Stimulated activated naive CD8-positive, alpha-beta T cell treated with anti-CD3 and anti-CD28 coated beads, Interleukin-15, Interleukin-2, amounts not matched to agents 100 ng/mL and 50 ng/mL, for 24 hours (primary cell): Measurements from ENCODE around the gene PRKAG2.
A peak's percentile ranks its signal among the peaks of the same experiment; 100 is the strongest.
"Not testable (repeated sequence)": the region's sequence is repeated elsewhere in the genome, so short reads cannot be mapped to it uniquely, and the experiment has no call there.

Source experiments
- H3K27ac Mint-ChIP-seq: one replicate; pipeline ENCODE4 v1.8.0; 2021; ENCODE audit warnings: mild to moderate bottlenecking, mixed read lengths
- H3K27me3 Mint-ChIP-seq: one replicate; pipeline ENCODE4 v1.8.0; 2021; ENCODE audit warnings: mixed read lengths
- H3K36me3 Mint-ChIP-seq: one replicate; pipeline ENCODE4 v1.8.0; 2021; ENCODE audit warnings: low read depth, mixed read lengths
- H3K4me1 Mint-ChIP-seq: one replicate; pipeline ENCODE4 v1.8.0; 2021; ENCODE audit warnings: low read depth, mixed read lengths
- H3K4me3 Mint-ChIP-seq: one replicate; pipeline ENCODE4 v1.8.0; 2021; ENCODE audit warnings: mild to moderate bottlenecking, mixed read lengths
- H3K9me3 Mint-ChIP-seq: one replicate; pipeline ENCODE4 v1.8.0; 2021; ENCODE audit warnings: mixed read lengths

Gene PRKAG2

GRCh38 chr7:151748021-151748420, 128.9 kb downstream of the PRKAG2 start:
- not testable (repeated sequence) for H3K27me3 Mint-ChIP-seq, H3K9me3 Mint-ChIP-seq, H3K36me3 Mint-ChIP-seq, H3K4me3 Mint-ChIP-seq, H3K27ac Mint-ChIP-seq
- H3K4me1 Mint-ChIP-seq, result peaks cover 29% of the 10 kb centered on the region

- Mint-ChIP-seq H3K4me1 (peaks cover 35% of the 10 kb centered on the region), H3K4me3 (no peak overlapping the region), H3K36me3 (peaks cover 5% of the 10 kb centered on the region), H3K9me3 (no peaks in the 10 kb centered on the region), H3K27me3 (no peaks in the 10 kb centered on the region), H3K27ac (peak overlapping the region; percentile 52)
Observed at GRCh38 chr7:151745706-151746105, 131.2 kb downstream of the PRKAG2 start.

GRCh38 chr7:151744656-151745638, 132.0 kb downstream of the PRKAG2 start:
- H3K27me3 Mint-ChIP-seq, result no peaks in the 10 kb centered on the region
- peaks cover 35% of the 10 kb centered on the region for H3K4me1 Mint-ChIP-seq
- no peaks in the 10 kb centered on the region for H3K9me3 Mint-ChIP-seq
- H3K36me3 Mint-ChIP-seq, result peaks cover 5% of the 10 kb centered on the region
- peak overlapping the region; percentile 52 for H3K27ac Mint-ChIP-seq
- no peak overlapping the region for H3K4me3 Mint-ChIP-seq

GRCh38 chr7:151744051-151744580, 132.8 kb downstream of the PRKAG2 start:
- H3K4me1 Mint-ChIP-seq, result peaks cover 35% of the 10 kb centered on the region
- H3K36me3 Mint-ChIP-seq, result peaks cover under 1% of the 10 kb centered on the region
- no peak overlapping the region for H3K27ac Mint-ChIP-seq
- no peaks in the 10 kb centered on the region for H3K9me3 Mint-ChIP-seq
- no peak overlapping the region for H3K4me3 Mint-ChIP-seq
- no peaks in the 10 kb centered on the region for H3K27me3 Mint-ChIP-seq

GRCh38 chr7:151743481-151743983, 133.4 kb downstream of the PRKAG2 start:
- Mint-ChIP-seq H3K9me3 (no peaks in the 10 kb centered on the region), H3K27me3 (no peaks in the 10 kb centered on the region), H3K4me1 (peaks cover 35% of the 10 kb centered on the region), H3K27ac (peak overlapping the region; percentile 58), H3K36me3 (no peaks in the 10 kb centered on the region), H3K4me3 (peak overlapping the region; percentile 10)

- Mint-ChIP-seq H3K4me1 (peaks cover 35% of the 10 kb centered on the region), H3K27ac (peak overlapping the region; percentile 58), H3K9me3 (no peaks in the 10 kb centered on the region), H3K27me3 (no peaks in the 10 kb centered on the region), H3K36me3 (no peaks in the 10 kb centered on the region), H3K4me3 (peak overlapping the region; percentile 30)
Observed at GRCh38 chr7:151742713-151743480, 134.0 kb downstream of the PRKAG2 start.

GRCh38 chr7:151741585-151741984, 135.3 kb downstream of the PRKAG2 start:
- Mint-ChIP-seq H3K4me1 (peaks cover 31% of the 10 kb centered on the region), H3K27ac (no peak overlapping the region), H3K36me3 (no peaks in the 10 kb centered on the region), H3K9me3 (no peaks in the 10 kb centered on the region), H3K27me3 (no peaks in the 10 kb centered on the region), H3K4me3 (no peak overlapping the region)

- H3K4me3 Mint-ChIP-seq, result no peak overlapping the region
- H3K36me3 Mint-ChIP-seq, result no peaks in the 10 kb centered on the region
- peaks cover 30% of the 10 kb centered on the region for H3K4me1 Mint-ChIP-seq
- H3K27ac Mint-ChIP-seq, result no peak overlapping the region
- H3K9me3 Mint-ChIP-seq, result no peaks in the 10 kb centered on the region
- H3K27me3 Mint-ChIP-seq, result no peaks in the 10 kb centered on the region
Observed at GRCh38 chr7:151740081-151740851, 136.6 kb downstream of the PRKAG2 start.

- Mint-ChIP-seq H3K27ac (no peak overlapping the region), H3K9me3 (no peaks in the 10 kb centered on the region), H3K36me3 (no peaks in the 10 kb centered on the region), H3K27me3 (no peaks in the 10 kb centered on the region), H3K4me3 (no peak overlapping the region), H3K4me1 (peaks cover 22% of the 10 kb centered on the region)
Observed at GRCh38 chr7:151738925-151739324, 138.0 kb downstream of the PRKAG2 start.

- H3K27ac Mint-ChIP-seq, result no peak overlapping the region
- no peaks in the 10 kb centered on the region for H3K27me3 Mint-ChIP-seq
- H3K36me3 Mint-ChIP-seq, result no peaks in the 10 kb centered on the region
- H3K4me3 Mint-ChIP-seq, result no peak overlapping the region
- H3K4me1 Mint-ChIP-seq, result peaks cover 7% of the 10 kb centered on the region
- no peaks in the 10 kb centered on the region for H3K9me3 Mint-ChIP-seq
Observed at GRCh38 chr7:151736403-151736909, 140.5 kb downstream of the PRKAG2 start.

GRCh38 chr7:151735851-151736402, 141.0 kb downstream of the PRKAG2 start:
- H3K27ac Mint-ChIP-seq, result no peak overlapping the region
- no peak overlapping the region for H3K4me3 Mint-ChIP-seq
- peaks cover 7% of the 10 kb centered on the region for H3K4me1 Mint-ChIP-seq
- no peaks in the 10 kb centered on the region for H3K9me3 Mint-ChIP-seq
- no peaks in the 10 kb centered on the region for H3K27me3 Mint-ChIP-seq
- H3K36me3 Mint-ChIP-seq, result no peaks in the 10 kb centered on the region

- Mint-ChIP-seq H3K27me3 (no peaks in the 10 kb centered on the region), H3K9me3 (no peaks in the 10 kb centered on the region), H3K4me1 (peaks cover 7% of the 10 kb centered on the region), H3K4me3 (no peak overlapping the region), H3K27ac (no peak overlapping the region), H3K36me3 (no peaks in the 10 kb centered on the region)
Observed at GRCh38 chr7:151735186-151735850, 141.6 kb downstream of the PRKAG2 start.

- Mint-ChIP-seq H3K27ac (no peak overlapping the region), H3K4me3 (no peak overlapping the region), H3K4me1 (peaks cover 15% of the 10 kb centered on the region), H3K36me3 (no peaks in the 10 kb centered on the region), H3K27me3 (no peaks in the 10 kb centered on the region), H3K9me3 (no peaks in the 10 kb centered on the region)
Observed at GRCh38 chr7:151732834-151733592, 143.9 kb downstream of the PRKAG2 start.
